Trophoblast cell (in vitro differentiated cells and primary cell): Measurements from ENCODE around the gene KDM4C.

Experiments used
- DNase-seq, 2 donors: peaks; one replicate each; pipeline ENCODE4 v3.0.0-alpha.2; 2016
- H2AFZ ChIP-seq: 2 replicates; pipeline ENCODE4 v1.6.1; 2013; ENCODE audit warnings: low read length, moderate library complexity, mild to moderate bottlenecking; ENCODE audit not compliant: insufficient read depth, poor library complexity
- H2AK5ac ChIP-seq: 2 replicates; pipeline ENCODE4 v1.6.1; 2013; ENCODE audit warnings: mild to moderate bottlenecking, low read length
- H2BK120ac ChIP-seq: 2 replicates; pipeline ENCODE4 v1.6.1; 2013; ENCODE audit warnings: low read length, mild to moderate bottlenecking, moderate library complexity; ENCODE audit not compliant: insufficient read depth, poor library complexity
- H2BK12ac ChIP-seq: 2 replicates; pipeline ENCODE4 v1.6.1; 2013; ENCODE audit warnings: mild to moderate bottlenecking, low read length, moderate library complexity
- H2BK5ac ChIP-seq: 2 replicates; pipeline ENCODE4 v1.6.1; 2013; ENCODE audit warnings: low read length, low read depth, moderate library complexity, mild to moderate bottlenecking; ENCODE audit not compliant: poor library complexity
- H3K14ac ChIP-seq: 2 replicates; pipeline ENCODE4 v1.6.1; 2013; ENCODE audit warnings: mild to moderate bottlenecking, low read length
- H3K18ac ChIP-seq: 2 replicates; pipeline ENCODE4 v1.6.1; 2013; ENCODE audit warnings: mild to moderate bottlenecking, low read length
- H3K23ac ChIP-seq: 2 replicates; pipeline ENCODE4 v1.6.1; 2013; ENCODE audit warnings: low read length
- H3K27ac ChIP-seq: 2 replicates; pipeline ENCODE4 v1.5.1; 2013; ENCODE audit warnings: low read depth, mild to moderate bottlenecking, inconsistent platforms, low read length, moderate library complexity
- H3K27me3 ChIP-seq: 2 replicates; pipeline ENCODE4 v1.6.1; 2013; ENCODE audit warnings: inconsistent platforms, mild to moderate bottlenecking, low read length, moderate library complexity; ENCODE audit not compliant: insufficient read depth
- H3K36me3 ChIP-seq, 2 experiments: 1 replicate in 1 of 2; 2 replicates in 1 of 2; pipeline ENCODE4 v1.6.1; 2013; ENCODE audit warnings: low read length in 2 of 2, mild to moderate bottlenecking in 2 of 2, moderate library complexity in 1 of 2; ENCODE audit not compliant: insufficient read depth in 2 of 2, control insufficient read depth in 1 of 2
- H3K4ac ChIP-seq: 2 replicates; pipeline ENCODE4 v1.6.1; 2013; ENCODE audit warnings: low read depth, mild to moderate bottlenecking, low read length, moderate library complexity
- H3K4me1 ChIP-seq, 2 experiments: 1 replicate in 1 of 2; 2 replicates in 1 of 2; pipeline ENCODE4 v1.6.1; 2013; ENCODE audit warnings: low read length in 2 of 2, mild to moderate bottlenecking in 2 of 2, moderate library complexity in 1 of 2; ENCODE audit not compliant: insufficient read depth in 2 of 2, control insufficient read depth in 1 of 2
- H3K4me2 ChIP-seq: 2 replicates; pipeline ENCODE4 v1.6.1; 2013; ENCODE audit warnings: inconsistent platforms, mild to moderate bottlenecking, low read length, moderate library complexity
- H3K4me3 ChIP-seq: 2 replicates; pipeline ENCODE4 v1.5.1; 2013; ENCODE audit warnings: mild to moderate bottlenecking, low read depth, low read length, inconsistent platforms
- H3K79me1 ChIP-seq: one replicate; pipeline ENCODE4 v1.6.1; 2013; ENCODE audit warnings: low read length
- H3K79me2 ChIP-seq: 2 replicates; pipeline ENCODE4 v1.6.1; 2013; ENCODE audit warnings: low read length, mild to moderate bottlenecking; ENCODE audit not compliant: control insufficient read depth, insufficient read depth, poor library complexity
- H3K9ac ChIP-seq: 2 replicates; pipeline ENCODE4 v1.6.1; 2013; ENCODE audit warnings: mild to moderate bottlenecking, low read length
- H3K9me3 ChIP-seq: 2 replicates; pipeline ENCODE4 v1.6.1; 2013; ENCODE audit warnings: low read depth, mild to moderate bottlenecking, control low read depth, inconsistent platforms, low read length; ENCODE audit not compliant: insufficient read depth
- H4K12ac ChIP-seq: 2 replicates; pipeline ENCODE4 v1.6.1; 2013; ENCODE audit warnings: low read depth, mild to moderate bottlenecking, low read length, moderate library complexity
- H4K8ac ChIP-seq: 2 replicates; pipeline ENCODE4 v1.6.1; 2013; ENCODE audit warnings: low read depth, mild to moderate bottlenecking, low read length, moderate library complexity
- H4K91ac ChIP-seq: one replicate; pipeline ENCODE4 v1.6.1; 2013; ENCODE audit warnings: low read depth, mild to moderate bottlenecking, low read length, moderate library complexity
- WGBS: extraction: QIAGEN DNeasy Blood & Tissue Kit; methylation state at CpG from one replicate; pipeline ENCODE4 v1.1.7; 2013; ENCODE audit warnings: missing lambda C conversion rate; ENCODE audit not compliant: insufficient read length, insufficient coverage; ENCODE audit errors: extremely low coverage; 5-methylcytosine and 5-hydroxymethylcytosine counted together

KDM4C gene

DNA sequence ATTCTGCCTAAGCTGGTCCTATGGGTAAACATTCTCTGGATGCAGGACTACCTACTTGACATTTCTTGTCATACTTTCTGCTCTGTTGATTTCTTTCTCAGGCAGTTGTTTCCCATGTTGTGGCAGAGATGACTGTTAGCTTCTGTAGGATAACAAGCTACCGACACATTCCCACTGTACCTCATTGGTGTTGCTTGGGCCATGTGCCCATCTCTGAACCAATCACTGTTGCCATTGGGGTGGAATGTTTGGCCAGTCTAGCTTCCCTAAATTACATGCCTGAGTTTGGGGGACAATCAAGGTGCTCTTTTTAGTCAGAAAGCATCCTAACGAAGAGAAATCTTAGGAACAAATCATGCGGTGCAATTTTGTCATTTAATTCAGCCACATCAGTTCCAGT, 212.0 kb downstream of the KDM4C start:
- Histone ChIP-seq H2BK120ac (no peak overlapping the region), H3K4me2 (no peak overlapping the region), H3K4ac (no peak overlapping the region), H3K79me1 (no peaks in the 10 kb centered on the region), H3K4me1 (no peaks in the 10 kb centered on the region), H3K79me2 (no peaks in the 10 kb centered on the region), H2AFZ (no peak overlapping the region), H3K9ac (no peak overlapping the region), H2AK5ac (no peak overlapping the region), H3K36me3 (no peaks in the 10 kb centered on the region), H3K9me3 (no peaks in the 10 kb centered on the region), H3K27ac (no peak overlapping the region), H3K4me3 (no peak overlapping the region), H4K8ac (no peak overlapping the region), H3K23ac (no peak overlapping the region), H2BK12ac (no peak overlapping the region), H2BK5ac (no peak overlapping the region), H3K18ac (no peak overlapping the region), H4K91ac (no peak overlapping the region), H3K14ac (no peak overlapping the region), H4K12ac (no peak overlapping the region), H3K27me3 (no peaks in the 10 kb centered on the region)
- no peak for DNase-seq
- WGBS = no CpG with 5 or more reads among the region's 3 CpGs

GRCh38 chr9:6973089-6973488, 215.3 kb downstream of the KDM4C start:
- no peak overlapping the region for H2AK5ac ChIP-seq
- no peak for DNase-seq
- H3K9ac ChIP-seq = no peak overlapping the region
- no peak overlapping the region for H3K23ac ChIP-seq
- no peaks in the 10 kb centered on the region for H3K9me3 ChIP-seq
- H4K91ac ChIP-seq = no peak overlapping the region
- H3K4me1 ChIP-seq = no peaks in the 10 kb centered on the region
- H3K4ac ChIP-seq = no peak overlapping the region
- WGBS = no CpG with 5 or more reads among the region's 2 CpGs
- H3K79me1 ChIP-seq = no peaks in the 10 kb centered on the region
- H2BK5ac ChIP-seq = no peak overlapping the region
- no peak overlapping the region for H2BK120ac ChIP-seq
- no peaks in the 10 kb centered on the region for H3K79me2 ChIP-seq
- no peaks in the 10 kb centered on the region for H3K27me3 ChIP-seq
- H3K4me3 ChIP-seq = no peak overlapping the region
- no peaks in the 10 kb centered on the region for H3K36me3 ChIP-seq
- H3K4me2 ChIP-seq = no peak overlapping the region
- no peak overlapping the region for H4K12ac ChIP-seq
- H2AFZ ChIP-seq = no peak overlapping the region
- no peak overlapping the region for H3K27ac ChIP-seq
- no peak overlapping the region for H3K14ac ChIP-seq
- no peak overlapping the region for H3K18ac ChIP-seq
- H4K8ac ChIP-seq = no peak overlapping the region
- H2BK12ac ChIP-seq = no peak overlapping the region

DNA sequence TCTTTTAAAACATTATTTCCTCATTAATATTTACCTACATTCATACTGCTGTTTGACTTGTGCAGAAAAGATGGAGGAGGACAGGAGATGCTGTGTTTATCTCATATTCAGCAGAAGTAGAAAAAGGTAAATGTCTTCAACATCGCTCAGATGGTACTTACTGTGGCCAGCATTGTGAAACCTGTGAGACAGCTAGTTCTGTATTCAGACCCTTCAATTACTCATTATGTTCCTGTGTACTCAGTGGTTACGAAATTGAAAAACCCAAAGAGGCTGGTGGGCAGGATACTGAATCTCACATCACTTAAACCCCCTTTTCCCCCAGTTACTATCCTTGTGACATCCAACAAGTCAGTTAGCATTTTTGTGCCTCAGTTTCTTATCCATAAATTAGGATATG, 216.0 kb downstream of the KDM4C start:
- Histone ChIP-seq H3K4me3 (no peak overlapping the region), H2BK5ac (no peak overlapping the region), H3K79me2 (no peaks in the 10 kb centered on the region), H2BK12ac (no peak overlapping the region), H4K91ac (no peak overlapping the region), H4K12ac (no peak overlapping the region), H3K9ac (no peak overlapping the region), H2BK120ac (no peak overlapping the region), H3K4me2 (no peak overlapping the region), H3K9me3 (no peaks in the 10 kb centered on the region), H3K14ac (no peak overlapping the region), H2AK5ac (no peak overlapping the region), H3K36me3 (no peaks in the 10 kb centered on the region), H3K4me1 (no peaks in the 10 kb centered on the region), H3K23ac (no peak overlapping the region), H3K79me1 (no peaks in the 10 kb centered on the region), H3K27me3 (no peaks in the 10 kb centered on the region), H4K8ac (no peak overlapping the region), H3K4ac (no peak overlapping the region), H3K27ac (no peak overlapping the region), H2AFZ (no peak overlapping the region), H3K18ac (no peak overlapping the region)
- no CpG with 5 or more reads among the region's 2 CpGs for WGBS
- DNase-seq = peak in 1 of 2 donors; percentile 4

DNA sequence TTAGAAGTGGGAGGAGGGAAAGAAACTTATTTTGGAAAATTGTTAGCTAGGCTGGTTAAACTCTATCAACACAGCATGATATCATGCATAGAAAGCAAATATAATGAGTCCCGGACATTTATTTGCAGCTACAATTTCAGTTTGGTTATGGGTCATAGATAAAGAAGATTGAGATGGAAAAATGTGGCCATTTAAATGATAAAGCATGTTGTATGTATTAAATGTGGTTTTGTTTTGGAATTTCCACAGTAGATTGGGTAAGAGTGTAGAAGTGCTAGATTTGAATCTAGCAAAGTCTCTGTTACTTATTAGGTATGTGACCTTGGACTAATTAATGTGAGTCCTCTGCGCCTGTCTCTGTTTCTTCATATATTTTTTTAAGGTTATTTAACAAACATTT, 217.4 kb downstream of the KDM4C start:
- no peak overlapping the region for H3K4me3 ChIP-seq
- no peak overlapping the region for H3K18ac ChIP-seq
- no CpG with 5 or more reads among the region's 2 CpGs for WGBS
- H2BK5ac ChIP-seq = no peak overlapping the region
- no peak overlapping the region for H2AFZ ChIP-seq
- no peaks in the 10 kb centered on the region for H3K79me1 ChIP-seq
- no peak overlapping the region for H3K14ac ChIP-seq
- no peak overlapping the region for H2BK120ac ChIP-seq
- no peak overlapping the region for H3K4me2 ChIP-seq
- no peaks in the 10 kb centered on the region for H3K79me2 ChIP-seq
- H4K91ac ChIP-seq = no peak overlapping the region
- no peak overlapping the region for H2BK12ac ChIP-seq
- H3K4ac ChIP-seq = no peak overlapping the region
- H4K8ac ChIP-seq = no peak overlapping the region
- no peaks in the 10 kb centered on the region for H3K4me1 ChIP-seq
- H3K27me3 ChIP-seq = no peaks in the 10 kb centered on the region
- no peak overlapping the region for H2AK5ac ChIP-seq
- H3K23ac ChIP-seq = no peak overlapping the region
- H3K27ac ChIP-seq = no peak overlapping the region
- H3K9ac ChIP-seq = no peak overlapping the region
- peak in 1 of 2 donors; percentile 40 for DNase-seq
- no peak overlapping the region for H4K12ac ChIP-seq
- no peaks in the 10 kb centered on the region for H3K36me3 ChIP-seq
- H3K9me3 ChIP-seq = no peaks in the 10 kb centered on the region
